HCT116 (cell line): ENCODE measurements around the gene KIRREL3. TPM values are rescaled to one million over a fixed set of nuclear protein-coding genes. Genes with fewer than 3 reads are reported as not detected.

ENCODE experiments used
- ATAC-seq: fragments of 200-7000 bp; cut with Tn5 transposase; 2 replicates; pipeline ENCODE4 v1.9.1; 2020; ENCODE audit warnings: mild to moderate bottlenecking, moderate library complexity
- BruUV-seq: library from RNA; stranded (reverse); fragments of 400-500 nt; replicated peaks from 2 replicates; lab custom pipeline; 2021; lab: Mats Ljungman, UMichigan
- CTCF ChIA-PET: fragments of 300-600 bp; sonication (Branson Sonifier 250); formaldehyde crosslinking; loops from one replicate; lab custom pipeline; 2021; ENCODE audit warnings: antibody characterized with exemption; lab: Charles Lee
- POLR2A ChIA-PET: fragments of 300-600, 350-600 bp; sonication (Branson Sonifier 250); formaldehyde crosslinking; loops from one replicate; lab custom pipeline; 2021; ENCODE audit warnings: antibody characterized with exemption; lab: Charles Lee
- RAD21 ChIA-PET, 2 experiments: fragments of 300-600 bp; sonication (Branson Sonifier 250); formaldehyde crosslinking; loops; one replicate each; lab custom pipeline; 2023; ENCODE audit warnings: low total read pairs in 2 of 2; ENCODE audit not compliant: uncharacterized antibody in 2 of 2, unreplicated experiment in 2 of 2, low non-redundant PET in 1 of 2; lab: Charles Lee
- DNase-seq: peaks from one replicate; pipeline ENCODE4 v3.0.0-alpha.2; 2010; ENCODE audit warnings: low read depth, low spot score
- H2AFZ ChIP-seq: fragments of 200-600 bp; shearing (Covaris generic), sonication (generic); 2 replicates; pipeline ENCODE4 v1.6.1; 2017; ENCODE audit warnings: low read depth, mixed run types, mixed read lengths, antibody characterized with exemption, low read length; ENCODE audit not compliant: poor library complexity, severe bottlenecking
- H3K27ac ChIP-seq: 2 replicates; pipeline ENCODE4 v1.5.1; 2012; ENCODE audit warnings: low read depth, low read length
- H3K27me3 ChIP-seq: fragments of 200-600 bp; sonication (generic); 2 replicates; pipeline ENCODE4 v1.6.1; 2016; ENCODE audit warnings: mixed run types, low read length, mixed read lengths; ENCODE audit not compliant: insufficient read depth
- H3K36me3 ChIP-seq, 2 experiments: fragments of 200-500 bp in 1 of 2; fragments of 200-600 bp in 1 of 2; sonication (Bioruptor generic) in 1 of 2; sonication (generic) in 1 of 2; 2 replicates each; pipeline versions ENCODE4 v1.5.1 to v1.6.1; 2014 to 2016; ENCODE audit warnings: low read length in 2 of 2, inconsistent platforms in 1 of 2, mixed read lengths in 1 of 2, mixed run types in 1 of 2; ENCODE audit not compliant: insufficient read depth in 2 of 2, control insufficient read depth in 1 of 2
- H3K4me1 ChIP-seq, 2 experiments: fragments of 200-600 bp in 1 of 2; sonication (generic) in 1 of 2; 2 replicates each; pipeline versions ENCODE4 v1.5.1 to v1.6.1; 2012 to 2017; ENCODE audit warnings: low read length in 2 of 2, inconsistent platforms in 1 of 2, mild to moderate bottlenecking in 1 of 2, mixed read lengths in 1 of 2, mixed run types in 1 of 2, moderate library complexity in 1 of 2; ENCODE audit not compliant: insufficient read depth in 2 of 2, control insufficient read depth in 1 of 2
- H3K4me2 ChIP-seq: fragments of 200-600 bp; sonication (generic); 2 replicates; pipeline ENCODE4 v1.6.1; 2017; ENCODE audit warnings: mixed run types, low read length, mixed read lengths
- H3K4me3 ChIP-seq, 2 experiments: fragments of 200-600 bp in 1 of 2; sonication (generic) in 1 of 2; replicated peaks in 1 of 2; 2 replicates each; pipeline ENCODE4 v1.5.1; 2011 to 2016; ENCODE audit warnings: low read length in 2 of 2, control low read depth in 1 of 2, low read depth in 1 of 2, mild to moderate bottlenecking in 1 of 2, mixed read lengths in 1 of 2, mixed run types in 1 of 2
- H3K79me2 ChIP-seq: fragments of 200-600 bp; sonication (generic); 2 replicates; pipeline ENCODE4 v1.6.1; 2017; ENCODE audit warnings: mild to moderate bottlenecking, mixed run types, low read length, moderate library complexity, mixed read lengths; ENCODE audit not compliant: insufficient read depth
- H3K9ac ChIP-seq: fragments of 200-600 bp; sonication (generic); 2 replicates; pipeline ENCODE4 v1.6.1; 2016; ENCODE audit warnings: low read length, mixed read lengths
- H3K9me2 ChIP-seq: fragments of 200-600 bp; sonication (generic), shearing (Covaris generic); 2 replicates; pipeline ENCODE4 v1.6.1; 2017; ENCODE audit warnings: mixed run types, mild to moderate bottlenecking, moderate library complexity; ENCODE audit not compliant: insufficient read depth
- H3K9me3 ChIP-seq, 2 experiments: fragments of 200-500 bp in 1 of 2; fragments of 200-600 bp in 1 of 2; sonication (Bioruptor generic) in 1 of 2; sonication (generic) in 1 of 2; 2 replicates each; pipeline ENCODE4 v1.6.1; 2014 to 2017; ENCODE audit warnings: low read length in 2 of 2, mixed read lengths in 2 of 2, inconsistent platforms in 1 of 2, low read depth in 1 of 2, mild to moderate bottlenecking in 1 of 2, mixed run types in 1 of 2, moderate library complexity in 1 of 2; ENCODE audit not compliant: control insufficient read depth in 1 of 2, insufficient read depth in 1 of 2
- H4K20me1 ChIP-seq: fragments of 200-600 bp; sonication (generic), shearing (Covaris generic); 2 replicates; pipeline ENCODE4 v1.6.1; 2017; ENCODE audit warnings: mixed run types, mild to moderate bottlenecking, moderate library complexity; ENCODE audit not compliant: insufficient read depth
- ATF3 ChIP-seq: IDR thresholded peaks from 2 replicates; pipeline ENCODE4 v1.6.1; 2012
- CEBPB ChIP-seq: IDR thresholded peaks from 2 replicates; pipeline ENCODE4 v1.6.1; 2012; ENCODE audit warnings: low read depth
- ELF1 ChIP-seq: IDR thresholded peaks from 2 replicates; pipeline ENCODE4 v1.6.1; 2012; ENCODE audit warnings: low read depth, borderline replicate concordance
- EZH2phosphoT487 ChIP-seq: fragments of 200-600 bp; IDR thresholded peaks from 2 replicates; pipeline ENCODE4 v1.6.1; 2018; ENCODE audit warnings: antibody characterized with exemption, borderline replicate concordance
- FOSL1 ChIP-seq: IDR thresholded peaks from 2 replicates; pipeline ENCODE4 v1.6.1; 2012; ENCODE audit warnings: low read depth
- JUND ChIP-seq: IDR thresholded peaks from 2 replicates; pipeline ENCODE4 v1.6.1; 2012
- MAX ChIP-seq: IDR thresholded peaks from 2 replicates; pipeline ENCODE4 v1.6.1; 2012
- REST ChIP-seq: IDR thresholded peaks from 2 replicates; pipeline ENCODE4 v1.6.1; 2012; ENCODE audit warnings: low read depth
- SIN3A ChIP-seq: IDR thresholded peaks from 2 replicates; pipeline ENCODE4 v1.6.1; 2012; ENCODE audit warnings: low read depth
- SP1 ChIP-seq: IDR thresholded peaks from 2 replicates; pipeline ENCODE4 v1.6.1; 2012; ENCODE audit warnings: low read depth
- ZBTB33 ChIP-seq: IDR thresholded peaks from 2 replicates; pipeline ENCODE4 v1.6.1; 2011; ENCODE audit warnings: mild to moderate bottlenecking, low read length, moderate library complexity; ENCODE audit not compliant: insufficient replicate concordance; ENCODE audit errors: extremely low read depth
- ZNF274 ChIP-seq: fragments of 200-500 bp; sonication (Bioruptor generic); IDR thresholded peaks from 2 replicates; pipeline ENCODE4 v1.6.1; 2014; ENCODE audit warnings: mild to moderate bottlenecking, low read depth, low read length, inconsistent platforms
- intact Hi-C: fragments of 100-400 bp; cut with micrococcal nuclease; formaldehyde crosslinking; loops from 2 replicates; pipeline ENCODE4 v1.10.0; 2022
- total RNA-seq: library from RNA; stranded (reverse); gene quantifications from one replicate; pipeline ENCODE4 v1.2.1, GENCODE V29; 2021; ENCODE audit not compliant: unreplicated experiment

KIRREL3 gene
- total RNA-seq, 1 experiment from 2014 or later = not detected

- no TSS peak for BruUV-seq
- H3K27me3 ChIP-seq = peaks cover 64% of the 10 kb centered on the region
- H2AFZ ChIP-seq = no peak overlapping the region
- CTCF ChIA-PET = no interaction called here
- no peak overlapping the region for H3K4me2 ChIP-seq
- no peaks in the 10 kb centered on the region for H3K9me3 ChIP-seq
- no peaks in the 10 kb centered on the region for H3K79me2 ChIP-seq
- H3K9ac ChIP-seq = no peak overlapping the region
- no peak for DNase-seq
- no peaks in the 10 kb centered on the region for H4K20me1 ChIP-seq
- no peak for TF ChIP-seq FOSL1
- TF ChIP-seq REST = no peak
- no peak for TF ChIP-seq ELF1
- TF ChIP-seq ZNF274 = no peak
- TF ChIP-seq EZH2phosphoT487 = no peak
- no peak for TF ChIP-seq CEBPB
- TF ChIP-seq JUND = no peak
- TF ChIP-seq MAX = no peak
- TF ChIP-seq SIN3A = no peak
- TF ChIP-seq SP1 = no peak
- TF ChIP-seq ATF3 = no peak
- TF ChIP-seq ZBTB33 = no peak
- POLR2A ChIA-PET = no interaction called here
- no peaks in the 10 kb centered on the region for H3K4me1 ChIP-seq
- no peak for ATAC-seq
- H3K27ac ChIP-seq = no peak overlapping the region
- no peaks in the 10 kb centered on the region for H3K9me2 ChIP-seq
- H3K36me3 ChIP-seq = no peaks in the 10 kb centered on the region
- RAD21 ChIA-PET = no interaction called here
- H3K4me3 ChIP-seq = no peak overlapping the region
- intact Hi-C loops = no loop called here
Observed at GRCh38 chr11:126734752-126735151, 265.8 kb downstream of the KIRREL3 start.
